BE2C (cell line): ENCODE measurements around the gene CACTIN.

ENCODE experiments used
- DNase-seq: peaks from one replicate; pipeline ENCODE4 v3.0.0-alpha.2; 2020
- H3K27me3 ChIP-seq: fragments of 250-450 bp; sonication (Bioruptor Pico); 2 replicates; pipeline ENCODE4 v1.5.1; 2020; ENCODE audit warnings: mild to moderate bottlenecking
- H3K36me3 ChIP-seq: fragments of 250-450 bp; sonication (Bioruptor Pico); 2 replicates; pipeline ENCODE4 v1.5.1; 2020; ENCODE audit warnings: mild to moderate bottlenecking
- H3K4me1 ChIP-seq: fragments of 250-450 bp; sonication (Bioruptor Pico); 2 replicates; pipeline ENCODE4 v1.5.1; 2020
- H3K4me3 ChIP-seq: 2 replicates; pipeline ENCODE4 v1.5.1; 2011; ENCODE audit warnings: low read depth, low read length
- H3K9me3 ChIP-seq: fragments of 250-450 bp; sonication (Bioruptor Pico); 2 replicates; pipeline ENCODE4 v1.5.1; 2020
- TF ChIP-seq, protein P1 (sequence below): IDR thresholded peaks from 2 replicates; pipeline ENCODE4 v1.5.1; 2012; ENCODE audit warnings: mild to moderate bottlenecking, low read depth, low read length

CACTIN gene

GRCh38 chr19:3618811-3619630, 7.6 kb downstream of the CACTIN start:
- H3K27me3 ChIP-seq: no peaks in the 10 kb centered on the region

DNA sequence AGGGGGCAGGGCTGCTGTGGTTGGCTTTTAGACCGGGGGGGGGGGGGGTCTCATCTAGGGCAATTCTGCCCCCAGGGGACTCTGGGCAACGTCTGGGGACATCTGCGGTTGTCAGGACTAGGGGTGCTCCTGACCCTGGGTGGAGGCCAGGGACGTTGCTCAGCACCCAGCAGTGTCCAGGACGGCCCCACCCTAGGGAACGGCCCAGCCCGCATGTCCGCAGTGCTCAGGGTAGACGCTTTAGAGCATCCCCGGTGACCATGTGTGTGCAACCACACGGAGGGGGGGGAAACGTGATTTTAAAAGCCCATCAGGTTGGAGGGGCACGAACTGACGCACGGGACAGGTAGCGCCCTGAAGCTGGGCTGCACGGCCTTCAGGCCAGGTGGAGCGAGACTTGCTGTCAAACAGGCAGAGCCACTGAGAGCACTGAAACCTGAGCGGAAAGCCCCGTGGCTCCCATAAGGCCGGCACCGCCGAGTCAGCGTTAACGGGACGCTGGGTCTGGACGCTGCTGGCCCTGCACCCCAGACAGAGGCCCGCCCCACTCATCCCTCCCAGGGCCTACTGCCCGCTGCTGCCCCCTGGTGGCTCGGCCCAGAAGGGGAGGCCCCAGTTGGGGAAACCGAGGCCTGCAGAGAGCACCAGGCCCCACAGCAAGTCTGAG, 8.3 kb downstream of the CACTIN start:
- Histone ChIP-seq H3K9me3 (no peaks in the 10 kb centered on the region), H3K4me1 (no peaks in the 10 kb centered on the region), H3K27me3 (no peaks in the 10 kb centered on the region), H3K36me3 (peaks cover 32% of the 10 kb centered on the region), H3K4me3 (no peak overlapping the region)
- TF ChIP-seq, protein P1, sequence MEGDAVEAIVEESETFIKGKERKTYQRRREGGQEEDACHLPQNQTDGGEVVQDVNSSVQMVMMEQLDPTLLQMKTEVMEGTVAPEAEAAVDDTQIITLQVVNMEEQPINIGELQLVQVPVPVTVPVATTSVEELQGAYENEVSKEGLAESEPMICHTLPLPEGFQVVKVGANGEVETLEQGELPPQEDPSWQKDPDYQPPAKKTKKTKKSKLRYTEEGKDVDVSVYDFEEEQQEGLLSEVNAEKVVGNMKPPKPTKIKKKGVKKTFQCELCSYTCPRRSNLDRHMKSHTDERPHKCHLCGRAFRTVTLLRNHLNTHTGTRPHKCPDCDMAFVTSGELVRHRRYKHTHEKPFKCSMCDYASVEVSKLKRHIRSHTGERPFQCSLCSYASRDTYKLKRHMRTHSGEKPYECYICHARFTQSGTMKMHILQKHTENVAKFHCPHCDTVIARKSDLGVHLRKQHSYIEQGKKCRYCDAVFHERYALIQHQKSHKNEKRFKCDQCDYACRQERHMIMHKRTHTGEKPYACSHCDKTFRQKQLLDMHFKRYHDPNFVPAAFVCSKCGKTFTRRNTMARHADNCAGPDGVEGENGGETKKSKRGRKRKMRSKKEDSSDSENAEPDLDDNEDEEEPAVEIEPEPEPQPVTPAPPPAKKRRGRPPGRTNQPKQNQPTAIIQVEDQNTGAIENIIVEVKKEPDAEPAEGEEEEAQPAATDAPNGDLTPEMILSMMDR: peak; percentile 78
- peak; percentile 74 for DNase-seq

More at GRCh38 chr19:3618811-3619630, 7.6 kb downstream of the CACTIN start:
- DNase-seq: no peak
- Histone ChIP-seq H3K36me3 (peaks cover 36% of the 10 kb centered on the region), H3K4me3 (no peak overlapping the region), H3K9me3 (no peaks in the 10 kb centered on the region), H3K4me1 (no peaks in the 10 kb centered on the region)
- TF ChIP-seq, protein P1: no peak

DNA sequence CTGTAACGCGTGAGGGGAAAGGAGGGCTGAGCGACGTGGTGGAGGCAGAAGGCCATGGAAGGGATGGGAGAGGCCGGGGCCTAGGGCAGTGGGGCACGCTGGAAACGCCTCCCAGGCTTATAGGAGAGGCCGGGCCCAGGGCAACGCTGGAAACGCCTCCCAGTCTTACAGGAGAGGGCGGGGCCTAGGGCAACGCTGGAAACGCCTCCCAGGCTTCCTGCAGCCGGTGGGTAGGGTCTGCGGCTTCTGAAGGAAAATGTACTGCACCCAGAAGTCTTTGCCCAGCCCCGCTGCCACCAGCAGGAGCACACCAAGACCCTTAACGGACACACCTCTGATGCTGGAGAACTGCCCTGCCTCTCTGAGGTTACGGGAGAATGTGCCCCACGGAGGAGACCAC, 9.1 kb downstream of the CACTIN start:
- Histone ChIP-seq H3K27me3 (no peaks in the 10 kb centered on the region), H3K4me3 (no peak overlapping the region), H3K36me3 (peaks cover 35% of the 10 kb centered on the region), H3K9me3 (no peaks in the 10 kb centered on the region), H3K4me1 (no peaks in the 10 kb centered on the region)
- DNase-seq: no peak
- TF ChIP-seq, protein P1: no peak

- Histone ChIP-seq H3K36me3 (peaks cover 43% of the 10 kb centered on the region), H3K4me3 (no peak overlapping the region), H3K9me3 (no peaks in the 10 kb centered on the region), H3K4me1 (no peaks in the 10 kb centered on the region), H3K27me3 (no peaks in the 10 kb centered on the region)
- no peak for DNase-seq
- TF ChIP-seq, protein P1: no peak
Observed at GRCh38 chr19:3615524-3616135, 11.0 kb downstream of the CACTIN start.

DNA sequence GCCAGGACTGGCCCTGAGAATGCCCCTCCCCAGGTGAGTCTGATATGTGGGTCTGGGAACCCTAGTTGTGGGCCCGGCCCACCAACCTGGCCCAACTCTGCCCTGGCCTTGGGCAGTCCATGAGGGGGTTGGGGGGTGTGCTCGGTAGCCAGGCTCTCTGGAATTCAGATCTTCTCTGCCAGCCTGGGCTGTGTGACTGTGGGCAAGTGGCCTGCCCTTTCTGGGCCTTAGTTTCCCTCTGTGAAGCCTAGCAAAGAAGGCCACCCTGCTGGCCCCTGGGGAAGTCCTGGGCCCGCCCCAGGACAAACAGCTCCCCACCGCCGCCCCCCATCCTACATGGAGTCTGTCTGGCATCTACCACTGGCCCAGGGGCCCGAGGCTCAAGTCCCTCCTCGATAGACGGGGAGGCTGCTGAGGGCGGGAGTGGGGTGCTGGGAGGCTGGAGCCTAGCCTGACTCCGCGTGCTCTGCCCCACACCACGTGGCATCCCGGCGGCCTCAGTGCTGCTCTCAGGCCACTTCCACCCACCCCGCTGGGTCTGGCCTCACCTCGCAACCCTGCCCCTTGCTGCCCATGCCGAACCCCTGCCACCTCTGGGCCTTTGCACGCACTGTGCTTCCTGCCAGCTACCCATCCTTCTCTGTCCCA, 11.6 kb downstream of the CACTIN start:
- H3K36me3 ChIP-seq: peaks cover 37% of the 10 kb centered on the region
- no peak for DNase-seq

More for the DNA sequence above, 11.6 kb downstream of the CACTIN start:
- Histone ChIP-seq H3K4me3 (no peak overlapping the region), H3K27me3 (no peaks in the 10 kb centered on the region), H3K9me3 (no peaks in the 10 kb centered on the region), H3K4me1 (no peaks in the 10 kb centered on the region)
- TF ChIP-seq, protein P1: no peak
